C4-2B (cell line): Measurements from ENCODE around the gene ITGA5.

Experiments
- ZFX ChIP-seq: fragments of 450-650 bp; IDR thresholded peaks from 2 replicates; pipeline ENCODE4 v1.6.1; 2017
- TF ChIP-seq, protein P1 (sequence below): fragments of 450-650 bp; conservative IDR thresholded peaks from 2 replicates; pipeline ENCODE4 v1.5.1; 2017; ENCODE audit warnings: mild to moderate bottlenecking

DNA sequence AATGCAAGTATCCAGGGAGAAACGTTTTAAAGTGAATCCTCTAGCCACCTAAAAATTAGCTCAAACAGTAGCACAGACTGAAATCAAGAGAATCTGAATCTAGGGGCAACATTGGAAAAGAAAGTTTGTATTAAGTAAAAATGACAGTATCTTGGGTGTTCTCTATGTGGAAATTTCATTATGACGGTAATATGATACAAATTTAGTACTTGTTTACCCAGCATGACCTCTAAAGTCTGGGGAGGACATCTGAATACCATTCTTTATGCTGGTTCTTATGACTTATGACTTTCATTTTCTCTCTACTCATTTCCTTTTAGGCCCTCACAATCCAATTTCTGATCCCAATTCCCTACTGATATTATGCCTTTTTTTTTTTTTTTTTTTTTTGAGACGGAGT lies 40.3 kb upstream of the ITGA5 start:
- TF ChIP-seq, protein P1, sequence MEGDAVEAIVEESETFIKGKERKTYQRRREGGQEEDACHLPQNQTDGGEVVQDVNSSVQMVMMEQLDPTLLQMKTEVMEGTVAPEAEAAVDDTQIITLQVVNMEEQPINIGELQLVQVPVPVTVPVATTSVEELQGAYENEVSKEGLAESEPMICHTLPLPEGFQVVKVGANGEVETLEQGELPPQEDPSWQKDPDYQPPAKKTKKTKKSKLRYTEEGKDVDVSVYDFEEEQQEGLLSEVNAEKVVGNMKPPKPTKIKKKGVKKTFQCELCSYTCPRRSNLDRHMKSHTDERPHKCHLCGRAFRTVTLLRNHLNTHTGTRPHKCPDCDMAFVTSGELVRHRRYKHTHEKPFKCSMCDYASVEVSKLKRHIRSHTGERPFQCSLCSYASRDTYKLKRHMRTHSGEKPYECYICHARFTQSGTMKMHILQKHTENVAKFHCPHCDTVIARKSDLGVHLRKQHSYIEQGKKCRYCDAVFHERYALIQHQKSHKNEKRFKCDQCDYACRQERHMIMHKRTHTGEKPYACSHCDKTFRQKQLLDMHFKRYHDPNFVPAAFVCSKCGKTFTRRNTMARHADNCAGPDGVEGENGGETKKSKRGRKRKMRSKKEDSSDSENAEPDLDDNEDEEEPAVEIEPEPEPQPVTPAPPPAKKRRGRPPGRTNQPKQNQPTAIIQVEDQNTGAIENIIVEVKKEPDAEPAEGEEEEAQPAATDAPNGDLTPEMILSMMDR = no peak
- no peak for TF ChIP-seq ZFX
